ENCODE results near the gene RAVER1.

DNA sequence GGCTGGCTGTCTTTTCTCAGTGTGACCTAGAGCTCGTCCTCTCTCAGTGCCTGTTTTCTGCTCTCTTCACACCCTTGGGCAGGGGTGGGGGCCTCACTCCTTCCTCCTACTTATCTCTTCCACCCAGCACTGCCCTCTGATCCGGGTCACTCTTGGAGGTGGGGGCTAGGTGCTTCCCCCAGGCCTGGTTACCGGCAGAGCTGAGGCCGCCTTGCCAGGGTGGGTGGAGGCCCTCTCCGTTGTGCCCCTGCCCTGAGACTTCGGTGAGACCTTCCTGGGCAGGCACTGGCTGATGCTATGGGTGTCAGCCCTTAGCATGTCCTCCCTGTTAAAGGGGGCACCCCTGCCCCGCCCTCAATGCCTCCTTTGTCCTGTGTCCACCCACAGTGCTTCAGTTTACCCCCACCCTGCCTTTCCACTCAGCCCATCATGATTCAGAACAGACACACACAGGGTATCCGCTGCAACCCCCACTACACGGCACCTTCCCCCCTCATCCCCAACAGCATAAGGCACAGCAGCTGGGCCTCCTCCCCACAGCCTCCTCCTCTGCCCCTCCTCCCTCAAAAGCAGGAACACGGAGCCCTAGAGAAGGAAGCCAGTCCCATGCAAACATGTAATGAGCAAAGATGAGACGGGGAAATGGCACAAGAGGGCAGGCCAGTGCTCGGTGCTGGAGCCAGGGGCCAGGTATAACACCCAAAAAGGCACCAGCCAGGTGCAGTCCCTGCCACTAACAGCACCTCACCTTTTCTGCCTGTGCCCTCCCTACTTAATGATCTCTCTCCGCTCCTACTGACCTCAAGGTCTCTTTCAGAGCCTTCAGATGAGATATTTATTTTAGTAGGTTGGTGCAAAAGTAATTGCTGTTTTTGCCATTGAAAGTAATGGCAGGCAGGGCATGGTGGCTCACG, 33.5 kb downstream of the RAVER1 start:
- TF ChIP-seq, protein P1, sequence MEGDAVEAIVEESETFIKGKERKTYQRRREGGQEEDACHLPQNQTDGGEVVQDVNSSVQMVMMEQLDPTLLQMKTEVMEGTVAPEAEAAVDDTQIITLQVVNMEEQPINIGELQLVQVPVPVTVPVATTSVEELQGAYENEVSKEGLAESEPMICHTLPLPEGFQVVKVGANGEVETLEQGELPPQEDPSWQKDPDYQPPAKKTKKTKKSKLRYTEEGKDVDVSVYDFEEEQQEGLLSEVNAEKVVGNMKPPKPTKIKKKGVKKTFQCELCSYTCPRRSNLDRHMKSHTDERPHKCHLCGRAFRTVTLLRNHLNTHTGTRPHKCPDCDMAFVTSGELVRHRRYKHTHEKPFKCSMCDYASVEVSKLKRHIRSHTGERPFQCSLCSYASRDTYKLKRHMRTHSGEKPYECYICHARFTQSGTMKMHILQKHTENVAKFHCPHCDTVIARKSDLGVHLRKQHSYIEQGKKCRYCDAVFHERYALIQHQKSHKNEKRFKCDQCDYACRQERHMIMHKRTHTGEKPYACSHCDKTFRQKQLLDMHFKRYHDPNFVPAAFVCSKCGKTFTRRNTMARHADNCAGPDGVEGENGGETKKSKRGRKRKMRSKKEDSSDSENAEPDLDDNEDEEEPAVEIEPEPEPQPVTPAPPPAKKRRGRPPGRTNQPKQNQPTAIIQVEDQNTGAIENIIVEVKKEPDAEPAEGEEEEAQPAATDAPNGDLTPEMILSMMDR (IDR thresholded peaks at IDR 0.05): no peak
- no peak for TF ChIP-seq POLR2A (IDR thresholded peaks at IDR 0.05)
- no peak for TF ChIP-seq EP300 (IDR thresholded peaks at IDR 0.05)

All from ovary (tissue), 3 donors.